OCI-LY3 (cell line): ENCODE data around the gene EIF1AX.

ENCODE experiments used
- CTCF ChIP-seq: fragments of 200-600, 300-600 bp; sonication (generic); IDR thresholded peaks from 2 replicates; pipeline ENCODE4 v1.5.1; 2014; ENCODE audit warnings: antibody characterized with exemption, low read length, low read depth
- EZH2phosphoT487 ChIP-seq: fragments of 200-600 bp; shearing (Covaris generic); IDR thresholded peaks from 2 replicates; pipeline ENCODE4 v1.6.1; 2018; ENCODE audit warnings: antibody characterized with exemption, mixed run types, low read depth

- TF ChIP-seq CTCF (no peak), EZH2phosphoT487 (no peak)
Observed at GRCh38 chrX:20124964-20125363, 16.7 kb downstream of the EIF1AX start.
